GM23248 (cell line): ENCODE results near the gene MRGPRD.

ENCODE experiments used
- EZH2 ChIP-seq: fragments of 200-600 bp; sonication (generic); IDR thresholded peaks from 2 replicates; pipeline ENCODE4 v1.6.1; 2018; ENCODE audit warnings: antibody characterized with exemption, mild to moderate bottlenecking; ENCODE audit not compliant: insufficient read depth, poor library complexity, severe bottlenecking
- EZH2phosphoT487 ChIP-seq: fragments of 200-600 bp; sonication (generic); IDR thresholded peaks from 2 replicates; pipeline ENCODE4 v1.6.1; 2018; ENCODE audit warnings: antibody characterized with exemption, moderate library complexity, mild to moderate bottlenecking, low read depth; ENCODE audit not compliant: insufficient read depth

DNA sequence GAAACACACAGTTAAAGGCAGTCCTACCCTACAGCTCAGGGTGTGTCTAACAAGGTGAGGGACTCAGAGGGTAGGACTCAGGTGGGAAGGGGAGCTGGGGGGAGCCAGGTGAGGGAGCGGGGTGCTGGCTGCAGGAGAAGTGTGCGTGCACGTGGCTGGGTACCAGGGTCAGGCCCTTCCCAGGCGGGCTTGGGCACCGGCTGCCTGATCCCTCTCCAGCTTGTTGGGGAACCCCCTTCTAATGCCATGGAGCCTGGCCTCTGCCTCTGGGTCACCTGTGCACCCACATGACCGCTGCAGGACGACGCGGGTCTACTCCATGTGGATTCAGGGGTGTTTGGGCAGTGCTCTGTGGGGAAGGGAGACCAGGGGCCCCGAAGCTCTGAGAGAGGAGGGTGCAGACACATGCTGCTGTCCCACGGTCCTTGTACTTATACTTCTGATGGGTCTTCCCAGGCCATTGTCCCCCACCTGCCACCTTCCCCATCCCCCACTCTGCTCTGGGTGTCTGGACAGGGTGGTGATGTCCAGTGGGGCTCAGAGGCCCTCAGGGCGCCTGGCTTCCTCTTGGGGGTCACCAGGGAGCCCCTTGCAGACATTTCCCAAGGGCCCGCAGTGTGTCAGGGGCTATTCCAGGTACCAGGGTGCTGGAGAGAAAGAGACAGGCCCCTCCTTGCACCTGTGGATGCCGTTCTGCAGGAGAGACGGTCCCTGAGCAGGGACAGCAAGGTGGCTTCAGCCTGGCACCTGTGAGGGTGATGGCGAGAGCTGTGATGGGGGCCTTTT is 10.4 kb upstream of the MRGPRD start:
- no peak for TF ChIP-seq EZH2phosphoT487
- TF ChIP-seq EZH2 = no peak
